HG02970 (cell line): ENCODE data around the gene PRSS1.
"Not testable (repeated sequence)": the region's sequence is repeated elsewhere in the genome, so short reads cannot be mapped to it uniquely, and the experiment has no call there.

Experiments used
- ATAC-seq: cut with Tn5 transposase; IDR thresholded peaks from one replicate; pipeline ENCODE4 v1.9.1; 2021; ENCODE audit warnings: mild to moderate bottlenecking, moderate library complexity, moderate number of reproducible peaks; ENCODE audit not compliant: unreplicated experiment, low FRiP score

PRSS1 gene

GRCh38 chr7:142749218-142749993, at the start of gene PRSS1:
PRSS1 (plus strand) TSS chr7:142749472; CDS start chr7:142749485, 13 bp downstream.
- no peak for ATAC-seq

DNA sequence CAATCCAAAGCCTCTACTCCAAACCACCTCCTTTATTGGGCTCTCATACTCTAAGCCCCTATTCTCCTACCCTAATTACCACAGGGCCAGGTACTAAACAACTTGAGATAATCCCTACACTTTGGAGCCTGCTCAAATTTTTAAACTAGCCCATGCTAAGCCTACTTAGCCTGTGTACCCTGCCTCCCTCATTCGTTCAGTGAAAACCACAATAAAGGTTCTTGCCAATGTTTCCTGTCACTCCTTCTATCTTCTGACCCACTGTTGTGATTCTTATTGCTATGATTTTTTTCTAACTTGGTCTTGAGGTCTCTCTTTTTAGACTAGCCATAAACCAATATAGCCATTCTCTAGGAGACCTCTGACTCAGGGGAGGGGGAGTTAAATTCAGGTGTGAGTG, 48.3 kb upstream of the PRSS1 start:
- not testable (repeated sequence) for ATAC-seq

- no peak for ATAC-seq
These were observed 45.5 kb upstream of the PRSS1 start for GRCh38 chr7:142703655-142704305.

DNA sequence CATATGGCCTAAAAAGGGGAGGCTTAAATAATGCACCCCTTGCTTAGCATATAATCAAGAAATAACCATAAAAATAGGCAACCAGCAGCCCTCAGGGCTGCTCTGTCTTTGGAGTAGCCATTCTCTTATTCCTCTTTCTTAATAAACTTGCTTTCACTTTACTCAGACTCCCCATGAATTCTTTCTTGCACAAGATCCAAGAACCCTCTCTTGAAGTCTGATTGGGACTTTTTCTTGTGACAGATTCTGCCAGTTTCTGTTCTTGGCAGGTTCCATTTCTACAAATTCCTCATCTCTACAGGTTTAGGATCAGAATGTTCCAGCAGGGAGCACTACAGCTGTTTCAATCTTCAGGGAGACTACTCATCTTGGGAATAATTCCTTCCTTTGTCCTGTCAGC, 40.5 kb upstream of the PRSS1 start:
- ATAC-seq: not testable (repeated sequence)

GRCh38 chr7:142709921-142710320, 39.4 kb upstream of the PRSS1 start:
- ATAC-seq: no peak

DNA sequence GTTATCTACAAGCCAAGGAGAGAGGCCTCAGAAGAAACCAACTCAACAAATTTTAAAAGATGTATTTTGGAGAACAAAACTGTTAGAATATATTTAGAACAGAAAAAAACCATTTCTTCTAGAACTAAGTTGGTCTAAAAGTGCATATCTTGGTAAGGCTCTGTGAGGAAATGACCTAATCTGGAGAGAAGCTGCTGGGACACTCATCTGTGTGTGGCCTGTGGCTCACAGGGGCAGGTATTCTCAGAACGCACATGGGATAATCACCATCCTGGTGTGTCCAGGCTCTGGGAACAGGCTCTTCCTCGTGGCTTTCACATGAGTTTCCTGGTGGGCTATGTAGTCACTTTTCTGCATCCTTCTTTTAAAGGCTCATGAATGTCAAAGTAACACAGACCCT, 38.1 kb upstream of the PRSS1 start:
- ATAC-seq: no peak

- ATAC-seq: no peak
These were observed 37.3 kb upstream of the PRSS1 start for GRCh38 chr7:142711746-142712616.

GRCh38 chr7:142712617-142712957, 36.7 kb upstream of the PRSS1 start:
- ATAC-seq: no peak

DNA sequence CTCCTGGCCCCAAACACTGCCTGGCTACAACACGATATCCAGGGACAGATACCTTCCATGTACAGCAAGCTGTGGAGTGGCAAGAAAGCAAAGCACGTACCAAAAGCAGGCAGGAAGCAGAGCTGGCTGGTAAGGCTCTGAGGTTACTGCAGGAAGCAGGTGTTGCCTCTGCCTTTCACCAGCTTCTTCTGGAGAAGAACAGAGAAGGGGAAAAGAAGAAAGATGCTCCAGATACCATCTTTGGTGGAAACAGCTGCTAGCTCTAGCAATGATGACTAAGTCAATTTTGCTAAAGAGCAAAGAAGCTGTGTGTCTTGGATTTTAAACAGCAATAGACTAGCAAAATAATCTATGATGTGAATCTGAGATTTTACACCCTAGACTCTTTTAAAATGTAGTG, 34.9 kb upstream of the PRSS1 start:
- ATAC-seq: no peak

DNA sequence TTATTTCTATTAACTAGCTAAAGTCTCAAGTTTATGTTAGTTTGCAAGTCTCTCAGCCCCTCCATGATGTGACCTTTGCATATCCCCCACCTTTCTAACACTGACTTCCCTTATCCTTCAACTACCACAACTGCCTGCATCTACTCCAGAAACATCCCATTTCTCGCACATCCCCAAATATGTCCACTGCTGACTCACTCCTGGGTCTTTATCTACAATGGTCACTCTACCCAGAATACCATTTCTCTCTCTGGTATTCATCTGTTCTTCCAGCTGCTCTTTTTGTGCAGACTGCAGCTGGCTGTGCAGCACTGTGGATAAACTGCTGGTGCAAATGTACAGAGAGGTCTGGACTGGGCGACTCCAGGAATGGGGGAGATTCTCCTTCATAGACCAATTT, 32.7 kb upstream of the PRSS1 start:
- no peak for ATAC-seq

GRCh38 chr7:142717453-142717852, 31.8 kb upstream of the PRSS1 start:
- ATAC-seq: no peak

DNA sequence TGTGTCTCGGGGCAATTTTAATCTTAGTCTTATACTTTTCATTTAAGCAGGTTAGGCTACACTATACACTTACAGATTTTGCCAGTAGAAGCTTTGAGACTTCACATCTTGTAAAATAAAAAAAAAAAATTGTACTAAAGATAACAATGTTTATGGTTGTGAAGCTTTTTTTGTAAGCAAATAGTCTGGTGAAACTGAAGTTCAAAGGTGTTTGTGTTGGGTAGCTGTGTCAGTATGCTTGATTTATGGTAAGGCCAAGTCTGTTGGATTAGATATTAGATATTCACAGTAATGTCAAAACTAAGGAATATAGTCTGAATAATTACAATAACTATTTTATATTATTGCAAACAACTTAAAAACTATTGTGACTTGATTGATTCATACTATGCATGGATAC, 31.0 kb upstream of the PRSS1 start:
- ATAC-seq: no peak

DNA sequence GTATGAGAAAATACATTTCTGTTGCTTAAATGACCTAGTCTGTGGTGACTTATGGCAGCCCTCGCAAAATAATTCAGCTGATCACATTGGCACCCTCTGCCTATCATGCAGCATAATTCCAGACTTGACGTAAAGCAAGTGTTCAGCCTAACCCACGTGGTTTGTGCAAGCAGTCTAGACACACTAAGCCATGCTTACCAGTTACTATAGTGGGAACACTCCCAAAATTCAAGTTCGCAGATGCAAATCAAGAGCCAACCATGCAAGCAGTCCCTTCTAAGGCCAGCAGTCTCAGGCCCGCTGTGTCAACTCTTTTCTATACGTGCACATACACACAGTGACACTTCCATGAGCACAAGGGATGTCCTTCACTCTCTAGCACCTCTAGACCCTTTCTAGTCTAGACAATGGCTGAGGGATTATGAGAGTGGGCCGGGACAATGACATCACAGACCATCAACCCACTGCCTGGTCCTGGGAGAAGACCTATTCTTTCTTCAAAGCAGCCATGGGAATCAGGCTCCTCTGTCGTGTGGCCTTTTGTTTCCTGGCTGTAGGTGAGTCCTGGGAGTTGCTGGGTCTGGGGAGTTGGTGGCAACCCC, 29.0 kb upstream of the PRSS1 start:
- no peak for ATAC-seq

DNA sequence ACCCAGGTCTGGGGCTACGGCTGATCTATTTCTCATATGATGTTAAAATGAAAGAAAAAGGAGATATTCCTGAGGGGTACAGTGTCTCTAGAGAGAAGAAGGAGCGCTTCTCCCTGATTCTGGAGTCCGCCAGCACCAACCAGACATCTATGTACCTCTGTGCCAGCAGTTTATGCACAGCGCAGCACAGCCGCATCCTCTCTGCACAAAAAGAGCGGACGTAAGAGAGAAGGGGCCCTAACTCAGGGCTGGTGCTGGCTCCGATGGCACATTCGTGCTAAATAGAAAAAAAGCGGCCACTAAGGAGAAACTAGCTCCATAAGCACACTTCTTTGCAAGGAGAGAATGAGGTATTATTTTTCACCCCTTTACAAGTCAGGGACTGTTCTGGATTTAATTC, 28.3 kb upstream of the PRSS1 start:
- no peak for ATAC-seq

DNA sequence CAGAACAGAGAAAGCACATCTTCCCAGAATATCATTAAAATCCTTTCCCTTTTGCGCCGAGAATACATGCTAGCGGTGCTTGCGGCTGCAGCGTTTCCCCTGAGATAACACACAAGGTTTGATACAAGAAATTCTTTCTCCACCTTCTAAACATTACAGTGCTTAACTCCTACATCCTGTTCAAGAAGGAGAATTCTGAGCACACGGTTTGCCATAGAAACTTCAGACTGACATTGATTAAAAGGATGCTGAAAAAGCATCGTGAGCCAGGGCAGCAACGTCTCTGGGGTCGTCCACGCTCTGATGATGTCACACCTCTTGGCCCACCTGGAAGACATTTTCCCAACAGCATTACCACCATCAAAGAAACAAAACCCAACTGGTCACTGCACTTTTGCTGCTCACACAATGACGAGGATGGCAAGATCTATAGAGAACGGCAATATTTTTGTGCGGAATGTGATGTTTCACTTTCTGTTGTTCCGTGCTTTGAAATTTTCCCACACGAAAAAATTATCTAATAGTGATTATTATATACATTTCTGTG, 27.0 kb upstream of the PRSS1 start:
- no peak for ATAC-seq

GRCh38 chr7:142733271-142733670, 16.0 kb upstream of the PRSS1 start:
- no peak for ATAC-seq

GRCh38 chr7:142739923-142740492, 9.3 kb upstream of the PRSS1 start:
- ATAC-seq: peak; percentile 78

DNA sequence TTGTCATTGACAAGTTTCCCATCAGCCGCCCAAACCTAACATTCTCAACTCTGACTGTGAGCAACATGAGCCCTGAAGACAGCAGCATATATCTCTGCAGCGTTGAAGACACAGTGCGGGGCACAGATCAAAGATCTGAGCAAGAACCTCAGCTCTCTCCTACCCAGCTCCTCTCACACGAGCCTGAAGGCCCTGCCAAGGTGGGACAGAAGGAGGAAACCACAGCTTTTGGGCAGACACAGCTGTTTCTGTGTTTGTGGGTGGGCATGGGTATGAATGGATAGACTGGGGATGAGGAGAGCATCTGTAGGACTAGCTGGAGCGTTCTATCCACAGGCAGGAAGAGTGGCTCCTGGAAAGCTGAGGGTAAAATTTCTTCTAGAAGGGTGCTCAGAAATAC, 8.5 kb upstream of the PRSS1 start:
- ATAC-seq: no peak

- not testable (repeated sequence) for ATAC-seq
These were observed 7.3 kb upstream of the PRSS1 start for GRCh38 chr7:142741932-142742331.

GRCh38 chr7:142745091-142745635, 4.1 kb upstream of the PRSS1 start:
- no peak for ATAC-seq
